Measurements from ENCODE around the gene ATG101.

DNA sequence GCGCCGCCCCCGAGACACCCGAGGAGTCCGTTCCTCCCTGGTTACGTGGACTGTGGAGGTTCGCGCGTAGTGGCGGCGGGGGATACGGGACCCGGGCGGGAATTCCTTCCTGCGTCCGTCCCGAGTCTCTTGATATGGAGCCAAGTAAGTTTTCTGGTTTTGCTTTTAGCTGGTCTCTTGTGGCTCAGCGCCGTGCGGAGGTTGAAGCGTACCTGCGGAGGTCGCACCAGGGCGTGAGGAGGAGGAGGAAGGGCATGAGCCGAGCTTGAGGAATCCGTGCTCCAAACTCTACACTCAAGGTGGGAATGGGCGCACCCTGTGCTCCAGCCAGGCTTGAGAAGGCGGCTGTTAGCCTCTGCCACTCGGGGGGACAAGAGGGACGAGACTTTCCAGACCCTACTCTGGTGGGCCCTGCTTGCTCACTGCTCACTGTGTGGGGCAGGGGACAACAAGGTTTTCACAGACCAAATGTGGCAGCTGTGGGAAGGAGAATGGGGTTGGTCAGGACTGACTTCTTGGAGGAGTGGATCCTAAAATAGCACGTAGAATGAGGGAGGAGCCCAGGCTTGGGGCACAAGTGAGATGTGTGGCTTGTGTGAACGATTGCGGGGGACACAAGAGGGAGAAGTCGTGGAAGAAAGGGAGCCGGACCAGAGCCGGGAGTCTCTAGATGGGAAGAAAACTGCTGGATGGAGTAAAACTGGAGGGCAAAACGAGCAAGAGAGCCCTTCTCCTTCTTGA is 577 bp downstream of the ATG101 start:
- TF ChIP-seq CTCF (IDR thresholded peaks at IDR 0.05 in 2 of 3, conservative IDR thresholded peaks at IDR 0.05 in 1 of 3; ENCODE audit: insufficient read depth in 2 of 3, low read depth in 1 of 3, low read length in 3 of 3) (no peak), PCBP2 (IDR thresholded peaks at IDR 0.05; ENCODE audit: low read depth, low read length, poor library complexity, severe bottlenecking) (no peak), MYC (IDR thresholded peaks at IDR 0.05; ENCODE audit: low read depth, low read length) (no peak), MYC (CRISPR knock-in tag; IDR thresholded peaks at IDR 0.05; ENCODE audit: borderline replicate concordance, low read depth) (no peak), JUNB (CRISPR knock-in tag; conservative IDR thresholded peaks at IDR 0.05) (no peak), ARHGAP35 (IDR thresholded peaks at IDR 0.05; ENCODE audit: partially characterized antibody) (no peak), FOXA3 (CRISPR knock-in tag; conservative IDR thresholded peaks at IDR 0.05 in 1 of 2, IDR thresholded peaks at IDR 0.05 in 1 of 2) (no peak)
- TF ChIP-seq, protein P1, sequence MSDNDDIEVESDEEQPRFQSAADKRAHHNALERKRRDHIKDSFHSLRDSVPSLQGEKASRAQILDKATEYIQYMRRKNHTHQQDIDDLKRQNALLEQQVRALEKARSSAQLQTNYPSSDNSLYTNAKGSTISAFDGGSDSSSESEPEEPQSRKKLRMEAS (CRISPR knock-in tag; IDR thresholded peaks at IDR 0.05): no peak
- TF ChIP-seq, protein P2, sequence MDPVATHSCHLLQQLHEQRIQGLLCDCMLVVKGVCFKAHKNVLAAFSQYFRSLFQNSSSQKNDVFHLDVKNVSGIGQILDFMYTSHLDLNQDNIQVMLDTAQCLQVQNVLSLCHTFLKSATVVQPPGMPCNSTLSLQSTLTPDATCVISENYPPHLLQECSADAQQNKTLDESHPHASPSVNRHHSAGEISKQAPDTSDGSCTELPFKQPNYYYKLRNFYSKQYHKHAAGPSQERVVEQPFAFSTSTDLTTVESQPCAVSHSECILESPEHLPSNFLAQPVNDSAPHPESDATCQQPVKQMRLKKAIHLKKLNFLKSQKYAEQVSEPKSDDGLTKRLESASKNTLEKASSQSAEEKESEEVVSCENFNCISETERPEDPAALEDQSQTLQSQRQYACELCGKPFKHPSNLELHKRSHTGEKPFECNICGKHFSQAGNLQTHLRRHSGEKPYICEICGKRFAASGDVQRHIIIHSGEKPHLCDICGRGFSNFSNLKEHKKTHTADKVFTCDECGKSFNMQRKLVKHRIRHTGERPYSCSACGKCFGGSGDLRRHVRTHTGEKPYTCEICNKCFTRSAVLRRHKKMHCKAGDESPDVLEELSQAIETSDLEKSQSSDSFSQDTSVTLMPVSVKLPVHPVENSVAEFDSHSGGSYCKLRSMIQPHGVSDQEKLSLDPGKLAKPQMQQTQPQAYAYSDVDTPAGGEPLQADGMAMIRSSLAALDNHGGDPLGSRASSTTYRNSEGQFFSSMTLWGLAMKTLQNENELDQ (CRISPR knock-in tag; IDR thresholded peaks at IDR 0.05; ENCODE audit: borderline replicate concordance): no peak

Measured in K562 (cell line).